ENCODE results near the gene CRYL1. TPM values are rescaled to one million over a fixed set of nuclear protein-coding genes. Genes with fewer than 3 reads are reported as not detected.

CRYL1 gene
- total and polyA plus RNA-seq, 2 of the 13 experiments (the other 11 are each of a cell fraction or from before 2014, with no cell fraction given) = 57.2 to 115 TPM

- TF ChIP-seq DZIP1 (CRISPR knock-in tag; IDR thresholded peaks at IDR 0.05) = no peak
- TF ChIP-seq ZNF512 (CRISPR knock-in tag; IDR thresholded peaks at IDR 0.05) = no peak
- TF ChIP-seq GABPB1 (CRISPR knock-in tag; IDR thresholded peaks at IDR 0.05) = no peak
- TF ChIP-seq NR2F2 (IDR thresholded peaks at IDR 0.05; ENCODE audit: borderline replicate concordance, low read depth) = no peak
Observed at GRCh38 chr13:20424949-20425348, 100.7 kb downstream of the CRYL1 start (continued).

- FAIRE-seq = no peak
- Histone ChIP-seq H3K79me2 (ENCODE audit: insufficient read depth, low read length) (no peaks in the 10 kb centered on the region), H3K27me3 (ENCODE audit: control insufficient read depth in 1 of 2, insufficient read depth in 2 of 2, low read length in 2 of 2) (no peaks in the 10 kb centered on the region), H3K36me3 (replicated peaks in 1 of 2; ENCODE audit: control insufficient read depth in 1 of 2, insufficient read depth in 2 of 2, low read length in 2 of 2) (peaks cover 0 to 15% of the 10 kb centered on the region in 2 experiments; a peak in 4 of 5 replicates), H3K4me3 (replicated peaks in 1 of 3; ENCODE audit: insufficient read depth in 1 of 3, low read depth in 2 of 3, low read length in 3 of 3) (no peak overlapping the region), H3K4me1 (ENCODE audit: insufficient read depth, low read length) (no peaks in the 10 kb centered on the region), H4K20me1 (ENCODE audit: insufficient read depth, low read length) (no peaks in the 10 kb centered on the region), H3K4me2 (ENCODE audit: low read depth, low read length) (no peak overlapping the region), H3K9ac (ENCODE audit: insufficient read depth, low read depth, low read length) (no peak overlapping the region), H3K9me3 (ENCODE audit: low read length) (no peaks in the 10 kb centered on the region), H3K27ac (ENCODE audit: extremely low read length, insufficient read depth, low read length) (no peak overlapping the region), H2AFZ (ENCODE audit: low read length) (no peak overlapping the region)
- ChIA-PET POLR2A (no interaction called here), CTCF (ENCODE audit: low intra/inter-chr PET ratio, low total read pairs) (no interaction called here)
- intact Hi-C loops (cut with micrococcal nuclease; ENCODE audit: unreplicated experiment) = no loop called here
- no peak; the same call in 2 of the 3 replicates for ATAC-seq
- no peak for DNase-seq (ENCODE audit: low spot score)
- no TSS peak for BruUV-seq (replicated peaks)
- in situ Hi-C loops (cut with HindIII; ENCODE audit: extremely low pct_ligation_motif_present, low pct_unique_long_range_greater_than_20kb) = no loop called here
- WGBS (ENCODE audit: low lambda C conversion rate) = 79% methylated on average over 6 of the region's 8 CpGs
- TF ChIP-seq SYNCRIP (IDR thresholded peaks at IDR 0.05; ENCODE audit: insufficient read depth, low read depth, low read length) (no peak), NR3C1 (CRISPR knock-in tag; IDR thresholded peaks at IDR 0.05) (no peak), ZBTB20 (CRISPR knock-in tag; IDR thresholded peaks at IDR 0.05; ENCODE audit: borderline replicate concordance, low read depth) (no peak), NFIB (CRISPR knock-in tag; IDR thresholded peaks at IDR 0.05; ENCODE audit: borderline replicate concordance) (no peak), SMARCE1 (IDR thresholded peaks at IDR 0.05; ENCODE audit: borderline replicate concordance) (no peak), MTA1 (CRISPR knock-in tag; IDR thresholded peaks at IDR 0.05; ENCODE audit: borderline replicate concordance) (no peak), SSRP1 (CRISPR knock-in tag; IDR thresholded peaks at IDR 0.05) (no peak), MAF1 (CRISPR knock-in tag; IDR thresholded peaks at IDR 0.05; ENCODE audit: borderline replicate concordance) (no peak), THAP7 (CRISPR knock-in tag; IDR thresholded peaks at IDR 0.05) (no peak), ZFP36 (IDR thresholded peaks at IDR 0.05; ENCODE audit: borderline replicate concordance, low read depth, low read length, partially characterized antibody) (no peak), ZNF720 (CRISPR knock-in tag; IDR thresholded peaks at IDR 0.05) (no peak), STAG1 (CRISPR knock-in tag; IDR thresholded peaks at IDR 0.05) (no peak), ZNF768 (CRISPR knock-in tag; IDR thresholded peaks at IDR 0.05) (no peak)
Observed at GRCh38 chr13:20424559-20424852, 101.2 kb downstream of the CRYL1 start.

All from HepG2 (cell line).